ENCODE data around the gene WFDC12.
"Not testable (repeated sequence)": the region's sequence is repeated elsewhere in the genome, so short reads cannot be mapped to it uniquely, and the experiment has no call there.

Gene WFDC12

GRCh38 chr20:45124365-45124764, at the start of gene WFDC12:
WFDC12 (minus strand) TSS chr20:45124465; CDS start chr20:45124447, 18 bp downstream.
- H3K9me3 Mint-ChIP-seq: no peaks in the 10 kb centered on the region
- intact Hi-C loops (cut with micrococcal nuclease): no loop called here
- H3K4me1 Mint-ChIP-seq (ENCODE audit: low read depth): no peaks in the 10 kb centered on the region
- H3K4me3 Mint-ChIP-seq: no peak within 1 kb of the TSS
- H3K27ac Mint-ChIP-seq: no peak within 1 kb of the TSS
- H3K36me3 Mint-ChIP-seq (ENCODE audit: low read depth): no peaks in the 10 kb centered on the region
- peaks cover 30% of the 10 kb centered on the region for H3K27me3 Mint-ChIP-seq

- intact Hi-C loops (cut with micrococcal nuclease): no loop called here
- no peaks in the 10 kb centered on the region for H3K36me3 Mint-ChIP-seq (ENCODE audit: low read depth)
- H3K4me1 Mint-ChIP-seq (ENCODE audit: low read depth): no peaks in the 10 kb centered on the region
- H3K27ac Mint-ChIP-seq: no peak overlapping the region
- peaks cover 16% of the 10 kb centered on the region for H3K27me3 Mint-ChIP-seq
- H3K4me3 Mint-ChIP-seq: no peak overlapping the region
- H3K9me3 Mint-ChIP-seq: no peaks in the 10 kb centered on the region
These were observed 49.3 kb upstream of the WFDC12 start for GRCh38 chr20:45173522-45173921.

- intact Hi-C loops (cut with micrococcal nuclease): no loop called here
- peaks cover 49% of the 10 kb centered on the region for H3K27me3 Mint-ChIP-seq
These were observed 40.6 kb upstream of the WFDC12 start for GRCh38 chr20:45164906-45165305.

GRCh38 chr20:45163083-45163803, 39.0 kb upstream of the WFDC12 start:
- Mint-ChIP-seq H3K27ac (no peak overlapping the region), H3K9me3 (peaks cover 54% of the 10 kb centered on the region), H3K4me1 (ENCODE audit: low read depth) (no peaks in the 10 kb centered on the region), H3K36me3 (ENCODE audit: low read depth) (no peaks in the 10 kb centered on the region), H3K4me3 (no peak overlapping the region), H3K27me3 (peaks cover 52% of the 10 kb centered on the region)
- intact Hi-C loops (cut with micrococcal nuclease): no loop called here

More at GRCh38 chr20:45164906-45165305, 40.6 kb upstream of the WFDC12 start:
- no peaks in the 10 kb centered on the region for H3K36me3 Mint-ChIP-seq (ENCODE audit: low read depth)
- H3K4me1 Mint-ChIP-seq (ENCODE audit: low read depth): no peaks in the 10 kb centered on the region
- no peak overlapping the region for H3K4me3 Mint-ChIP-seq
- H3K27ac Mint-ChIP-seq: no peak overlapping the region
- H3K9me3 Mint-ChIP-seq: peaks cover 37% of the 10 kb centered on the region

GRCh38 chr20:45157962-45158361, 33.7 kb upstream of the WFDC12 start:
- Mint-ChIP-seq H3K36me3 (ENCODE audit: low read depth) (peaks cover 25% of the 10 kb centered on the region), H3K4me1 (ENCODE audit: low read depth) (peaks cover 24% of the 10 kb centered on the region), H3K27ac (no peak overlapping the region), H3K4me3 (no peak overlapping the region), H3K9me3 (peaks cover 69% of the 10 kb centered on the region), H3K27me3 (peaks cover 17% of the 10 kb centered on the region)
- intact Hi-C loops (cut with micrococcal nuclease): no loop called here

GRCh38 chr20:45156713-45157112, 32.4 kb upstream of the WFDC12 start:
- Mint-ChIP-seq H3K9me3 (peaks cover 59% of the 10 kb centered on the region), H3K4me3 (no peak overlapping the region), H3K36me3 (ENCODE audit: low read depth) (peaks cover 25% of the 10 kb centered on the region), H3K27ac (peak overlapping the region; percentile 66), H3K4me1 (ENCODE audit: low read depth) (peaks cover 32% of the 10 kb centered on the region), H3K27me3 (peaks cover 9% of the 10 kb centered on the region)
- intact Hi-C loops (cut with micrococcal nuclease): no loop called here

GRCh38 chr20:45154794-45155193, 30.5 kb upstream of the WFDC12 start:
- Mint-ChIP-seq H3K36me3 (ENCODE audit: low read depth) (peaks cover 25% of the 10 kb centered on the region), H3K27ac (peak overlapping the region; percentile 81), H3K27me3 (peaks cover 14% of the 10 kb centered on the region), H3K9me3 (peaks cover 57% of the 10 kb centered on the region), H3K4me1 (ENCODE audit: low read depth) (peaks cover 32% of the 10 kb centered on the region)
- intact Hi-C loops (cut with micrococcal nuclease); H3K4me3 Mint-ChIP-seq: not testable (repeated sequence)

- peaks cover 51% of the 10 kb centered on the region for H3K9me3 Mint-ChIP-seq
- peaks cover 20% of the 10 kb centered on the region for H3K27me3 Mint-ChIP-seq
- peaks cover 25% of the 10 kb centered on the region for H3K36me3 Mint-ChIP-seq (ENCODE audit: low read depth)
- H3K4me3 Mint-ChIP-seq: no peak overlapping the region
- H3K4me1 Mint-ChIP-seq (ENCODE audit: low read depth): peaks cover 32% of the 10 kb centered on the region
- peak overlapping the region; percentile 81 for H3K27ac Mint-ChIP-seq
- intact Hi-C loops (cut with micrococcal nuclease): no loop called here
These were observed 29.9 kb upstream of the WFDC12 start for GRCh38 chr20:45154183-45154582.

- Mint-ChIP-seq H3K27me3 (peaks cover 23% of the 10 kb centered on the region), H3K9me3 (peaks cover 47% of the 10 kb centered on the region), H3K36me3 (ENCODE audit: low read depth) (peaks cover 25% of the 10 kb centered on the region), H3K4me1 (ENCODE audit: low read depth) (peaks cover 32% of the 10 kb centered on the region), H3K4me3 (no peak overlapping the region), H3K27ac (peak overlapping the region; percentile 81)
- intact Hi-C loops (cut with micrococcal nuclease): no loop called here
These were observed 29.5 kb upstream of the WFDC12 start for GRCh38 chr20:45153752-45154151.

GRCh38 chr20:45153147-45153546, 28.9 kb upstream of the WFDC12 start:
- Mint-ChIP-seq H3K27ac (peak overlapping the region; percentile 81), H3K4me3 (no peak overlapping the region)

GRCh38 chr20:45152405-45152804, 28.1 kb upstream of the WFDC12 start:
- H3K9me3 Mint-ChIP-seq: peaks cover 33% of the 10 kb centered on the region
- H3K4me3 Mint-ChIP-seq: no peak overlapping the region
- H3K4me1 Mint-ChIP-seq (ENCODE audit: low read depth): peaks cover 32% of the 10 kb centered on the region
- H3K27me3 Mint-ChIP-seq: peaks cover 27% of the 10 kb centered on the region
- intact Hi-C loops (cut with micrococcal nuclease): no loop called here
- peaks cover 25% of the 10 kb centered on the region for H3K36me3 Mint-ChIP-seq (ENCODE audit: low read depth)
- no peak overlapping the region for H3K27ac Mint-ChIP-seq

More at GRCh38 chr20:45153147-45153546, 28.9 kb upstream of the WFDC12 start:
- peaks cover 25% of the 10 kb centered on the region for H3K27me3 Mint-ChIP-seq
- H3K36me3 Mint-ChIP-seq (ENCODE audit: low read depth): peaks cover 25% of the 10 kb centered on the region
- peaks cover 32% of the 10 kb centered on the region for H3K4me1 Mint-ChIP-seq (ENCODE audit: low read depth)
- intact Hi-C loops (cut with micrococcal nuclease): no loop called here
- H3K9me3 Mint-ChIP-seq: peaks cover 41% of the 10 kb centered on the region

- no peak overlapping the region for H3K4me3 Mint-ChIP-seq
- H3K9me3 Mint-ChIP-seq: no peaks in the 10 kb centered on the region
- H3K36me3 Mint-ChIP-seq (ENCODE audit: low read depth): no peaks in the 10 kb centered on the region
- peaks cover 51% of the 10 kb centered on the region for H3K27me3 Mint-ChIP-seq
- no peak overlapping the region for H3K27ac Mint-ChIP-seq
- H3K4me1 Mint-ChIP-seq (ENCODE audit: low read depth): peaks cover 20% of the 10 kb centered on the region
- intact Hi-C loops (cut with micrococcal nuclease): no loop called here
These were observed 24.8 kb upstream of the WFDC12 start for GRCh38 chr20:45149062-45149461.

- Mint-ChIP-seq H3K36me3 (ENCODE audit: low read depth) (no peaks in the 10 kb centered on the region), H3K9me3 (no peaks in the 10 kb centered on the region), H3K4me3 (no peak overlapping the region), H3K27ac (no peak overlapping the region), H3K4me1 (ENCODE audit: low read depth) (no peaks in the 10 kb centered on the region), H3K27me3 (peaks cover 25% of the 10 kb centered on the region)
- intact Hi-C loops (cut with micrococcal nuclease): no loop called here
These were observed 16.6 kb upstream of the WFDC12 start for GRCh38 chr20:45140836-45141235.

- not testable (repeated sequence) for H3K4me1 Mint-ChIP-seq (ENCODE audit: low read depth); H3K4me3 Mint-ChIP-seq; H3K27ac Mint-ChIP-seq; H3K9me3 Mint-ChIP-seq; H3K36me3 Mint-ChIP-seq (ENCODE audit: low read depth)
- intact Hi-C loops (cut with micrococcal nuclease): loop anchor here (1.0 kb wide), 1 partner anchor 151 kb away; no protein-coding TSS in a partner anchor
- peaks cover 24% of the 10 kb centered on the region for H3K27me3 Mint-ChIP-seq
These were observed 15.6 kb upstream of the WFDC12 start for GRCh38 chr20:45139733-45140375.

Data from dendritic cell treated with granulocyte-macrophage colony-stimulating factor and Interleukin-4, amounts not matched to agents 40 ng/mL and 50 ng/mL, for 4 days (primary cell).